Activated naive CD8-positive, alpha-beta T cell treated with anti-CD3 and anti-CD28 coated beads for 36 hours (primary cell): ENCODE measurements around the gene PDGFRB. TPM values are rescaled to one million over a fixed set of nuclear protein-coding genes. Genes with fewer than 3 reads are reported as not detected.

ENCODE experiments used
- DNase-seq: peaks from one replicate; pipeline ENCODE4 v3.0.0; 2021
- H3K27ac Mint-ChIP-seq: one replicate; pipeline ENCODE4 v1.8.0; 2022; ENCODE audit warnings: mild to moderate bottlenecking, moderate library complexity, mixed read lengths
- H3K27me3 Mint-ChIP-seq: one replicate; pipeline ENCODE4 v1.8.0; 2022; ENCODE audit warnings: mild to moderate bottlenecking, mixed read lengths
- H3K36me3 Mint-ChIP-seq: one replicate; pipeline ENCODE4 v1.8.0; 2021; ENCODE audit warnings: mild to moderate bottlenecking, mixed read lengths
- H3K4me1 Mint-ChIP-seq: one replicate; pipeline ENCODE4 v1.8.0; 2021; ENCODE audit warnings: mixed read lengths
- H3K4me3 Mint-ChIP-seq: one replicate; pipeline ENCODE4 v1.8.0; 2022; ENCODE audit warnings: mild to moderate bottlenecking, moderate library complexity, mixed read lengths
- H3K9me3 Mint-ChIP-seq: one replicate; pipeline ENCODE4 v1.8.0; 2022; ENCODE audit warnings: mixed read lengths
- total RNA-seq, 2 experiments: library from RNA; stranded (reverse); gene quantifications; one replicate each; pipeline ENCODE4 v1.2.3, GENCODE V29; 2021

Gene PDGFRB
- total RNA-seq, 2 experiments from 2014 or later: 1.1 to 1.5 TPM

DNA sequence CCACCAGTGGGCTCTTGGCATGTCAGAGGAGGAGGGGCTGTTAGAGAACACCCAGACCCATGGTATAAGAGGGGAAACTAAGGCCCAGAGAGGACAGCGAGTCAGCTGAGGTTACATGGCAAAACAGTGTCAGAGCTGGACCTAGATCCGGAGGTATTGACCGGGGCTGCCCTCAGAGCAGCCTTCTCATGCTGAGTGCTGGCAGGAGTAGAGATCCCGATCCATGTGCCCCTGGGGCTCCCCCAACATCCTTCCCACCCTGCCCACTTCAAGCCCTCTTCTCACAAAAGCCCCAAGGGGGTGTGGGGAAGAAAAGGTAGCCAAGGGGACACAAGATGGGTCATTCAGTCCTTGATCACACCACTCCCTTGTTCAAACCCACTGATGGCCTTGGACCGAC is 89.2 kb downstream of the PDGFRB start:
- no peak for DNase-seq
- no peaks in the 10 kb centered on the region for H3K9me3 Mint-ChIP-seq
- H3K36me3 Mint-ChIP-seq: no peaks in the 10 kb centered on the region
- H3K27ac Mint-ChIP-seq: no peak overlapping the region
- peaks cover 4% of the 10 kb centered on the region for H3K4me1 Mint-ChIP-seq
- no peaks in the 10 kb centered on the region for H3K27me3 Mint-ChIP-seq
- H3K4me3 Mint-ChIP-seq: no peak overlapping the region

DNA sequence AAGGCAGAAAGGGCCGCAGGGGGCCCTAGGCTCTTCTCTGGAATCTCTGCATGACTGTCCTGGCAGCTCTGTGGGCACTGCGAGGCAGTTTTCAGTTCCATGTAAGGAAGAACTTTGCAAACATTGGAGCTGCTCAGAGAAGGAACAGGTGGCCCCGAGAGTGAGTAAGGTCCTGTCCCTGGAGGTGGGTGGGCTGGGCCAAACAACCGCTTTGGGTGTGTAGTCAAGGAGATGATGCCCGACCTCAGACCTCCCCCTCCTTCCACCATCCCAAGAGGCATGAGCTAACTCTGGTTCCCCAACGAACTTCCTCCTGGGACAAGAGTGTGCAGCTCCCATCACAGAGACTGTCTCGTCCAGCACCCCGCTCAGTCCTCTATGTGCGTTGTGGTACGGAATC is 89.8 kb downstream of the PDGFRB start:
- no peaks in the 10 kb centered on the region for H3K9me3 Mint-ChIP-seq
- H3K27me3 Mint-ChIP-seq: no peaks in the 10 kb centered on the region
- H3K36me3 Mint-ChIP-seq: no peaks in the 10 kb centered on the region
- H3K27ac Mint-ChIP-seq: no peak overlapping the region
- peaks cover 4% of the 10 kb centered on the region for H3K4me1 Mint-ChIP-seq
- DNase-seq: no peak
- H3K4me3 Mint-ChIP-seq: no peak overlapping the region

DNA sequence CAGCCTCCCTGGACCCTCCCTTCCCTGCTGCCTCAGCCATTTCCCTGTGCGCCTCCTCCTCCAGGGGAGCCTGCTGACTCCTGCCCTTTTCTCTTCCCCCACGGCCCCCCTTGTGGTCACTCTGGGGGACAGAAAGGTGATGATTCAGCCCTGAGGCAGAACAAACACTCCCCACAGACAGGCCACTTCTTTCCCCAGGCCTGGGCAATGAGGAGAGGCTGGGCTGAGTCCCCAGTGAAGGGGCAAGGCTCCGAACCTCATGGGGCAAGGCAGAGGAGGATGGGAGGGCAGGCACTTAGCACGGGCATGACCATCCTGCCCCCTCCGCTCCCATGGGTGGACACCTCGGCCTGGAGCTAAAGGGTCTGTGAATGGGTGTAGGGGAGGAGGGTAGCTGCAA is 90.3 kb downstream of the PDGFRB start:
- no peaks in the 10 kb centered on the region for H3K9me3 Mint-ChIP-seq
- H3K36me3 Mint-ChIP-seq: no peaks in the 10 kb centered on the region
- H3K27ac Mint-ChIP-seq: no peak overlapping the region
- H3K27me3 Mint-ChIP-seq: no peaks in the 10 kb centered on the region
- no peak overlapping the region for H3K4me3 Mint-ChIP-seq
- H3K4me1 Mint-ChIP-seq: peaks cover 4% of the 10 kb centered on the region
- DNase-seq: no peak

DNA sequence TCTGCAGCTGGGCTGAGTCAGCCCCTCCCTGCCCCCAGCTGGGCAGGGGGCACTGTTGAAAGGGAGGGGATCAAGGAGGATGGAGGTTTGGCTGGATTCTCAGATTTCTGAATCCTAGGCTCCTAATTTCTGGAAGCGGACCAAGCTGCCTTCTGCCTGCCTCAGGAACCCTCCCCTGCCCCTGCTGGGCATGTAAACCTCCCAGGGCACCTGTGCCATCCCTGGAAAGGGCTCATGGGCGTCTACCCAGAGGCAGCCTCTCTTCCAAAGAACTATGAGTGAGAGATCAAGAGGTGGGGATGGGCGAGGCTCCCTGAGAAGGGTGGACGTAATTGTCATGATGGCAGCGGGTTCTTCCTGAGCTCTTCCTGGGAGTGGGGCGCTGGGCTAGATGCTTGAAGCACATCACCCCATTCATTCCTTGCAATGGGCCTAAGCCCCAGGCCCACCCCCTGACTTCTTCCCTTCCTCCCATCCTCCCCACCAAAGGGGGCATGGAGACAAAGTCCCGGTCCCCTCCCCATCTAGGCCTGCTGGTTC is 90.9 kb downstream of the PDGFRB start:
- Mint-ChIP-seq H3K4me1 (peaks cover 4% of the 10 kb centered on the region), H3K27ac (no peak overlapping the region), H3K4me3 (no peak overlapping the region), H3K36me3 (no peaks in the 10 kb centered on the region), H3K27me3 (no peaks in the 10 kb centered on the region), H3K9me3 (no peaks in the 10 kb centered on the region)
- no peak for DNase-seq

Other genes starting within 250 kb of the PDGFRB start
- not detected for gene PDE6A, start 211.1 kb downstream of the PDGFRB start, total RNA-seq
- 1 to 10 TPM; 6.6 TPM for gene SLC26A2, start 195.1 kb downstream of the PDGFRB start, total RNA-seq
- 1 to 10 TPM; 1.7 to 1.9 TPM for gene TIGD6, start 155.2 kb downstream of the PDGFRB start, total RNA-seq
- gene HMGXB3, start 155.1 kb downstream of the PDGFRB start, total RNA-seq: 10 to 100 TPM; 36.7 to 38.3 TPM
- not detected for gene CSF1R, start 69.3 kb downstream of the PDGFRB start, total RNA-seq
- gene CDX1, start 10.9 kb upstream of the PDGFRB start, total RNA-seq: not detected
- not detected for gene SLC6A7, start 34.2 kb upstream of the PDGFRB start, total RNA-seq
- gene CAMK2A, start 133.9 kb upstream of the PDGFRB start, total RNA-seq: not detected
- gene ARSI, start 147.1 kb upstream of the PDGFRB start, total RNA-seq: not detected
- gene TCOF1, start 201.9 kb upstream of the PDGFRB start, total RNA-seq: 100 to 1,000 TPM; 138 to 140 TPM